ENCODE data around the gene DDX18. TPM values are rescaled to one million over a fixed set of nuclear protein-coding genes. Genes with fewer than 3 reads are reported as not detected.

The DDX18 gene
- total and polyA plus RNA-seq, 2 donors (not counting 3 experiments of a cell fraction or from before 2014, with no cell fraction given), result 15.8 to 50.4 TPM

DNA sequence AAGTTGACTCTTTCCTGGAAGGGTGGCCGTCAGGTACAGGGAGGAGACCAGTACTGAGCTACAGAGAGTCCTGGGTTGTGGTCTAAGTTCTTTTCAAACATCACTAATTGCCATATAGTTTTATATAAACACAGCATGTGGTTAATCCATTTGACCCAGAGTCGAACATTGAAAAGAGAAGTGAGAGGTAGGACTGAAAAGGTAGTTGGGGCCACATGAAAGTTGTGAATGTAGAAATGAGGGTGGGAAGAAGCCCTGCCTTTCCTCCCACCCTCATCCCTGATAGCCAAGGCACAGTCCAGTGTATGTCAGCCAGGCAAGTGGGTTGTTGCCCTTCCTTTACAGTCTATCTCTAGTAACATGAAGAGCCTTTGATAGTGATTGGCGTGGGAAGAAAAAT is 4.4 kb downstream of the DDX18 start:
- TF ChIP-seq POLR2AphosphoS5 (IDR thresholded peaks at IDR 0.05; ENCODE audit: insufficient read depth, low read depth, low read length) (no peak), JUN (IDR thresholded peaks at IDR 0.05; ENCODE audit: borderline replicate concordance, insufficient read depth, insufficient read length, low read depth) (no peak), MYC (IDR thresholded peaks at IDR 0.05; ENCODE audit: low read depth, low read length) (no peak), POLR2A (IDR thresholded peaks at IDR 0.05; ENCODE audit: low read depth, low read length) (no peak), EZH2 (IDR thresholded peaks at IDR 0.05; ENCODE audit: borderline replicate concordance, low read depth, low read length, severe bottlenecking) (no peak), GATA2 (IDR thresholded peaks at IDR 0.05; ENCODE audit: insufficient read depth, insufficient read length, low read depth, low read length) (no peak), CTCF (IDR thresholded peaks at IDR 0.05; ENCODE audit: extremely low read depth in 1 of 2, insufficient read depth in 1 of 2, low read depth in 1 of 2, low read length in 2 of 2) (no peak), FOS (IDR thresholded peaks at IDR 0.05; ENCODE audit: borderline replicate concordance, insufficient read depth, low read length) (no peak)
- TF ChIP-seq, protein P1, sequence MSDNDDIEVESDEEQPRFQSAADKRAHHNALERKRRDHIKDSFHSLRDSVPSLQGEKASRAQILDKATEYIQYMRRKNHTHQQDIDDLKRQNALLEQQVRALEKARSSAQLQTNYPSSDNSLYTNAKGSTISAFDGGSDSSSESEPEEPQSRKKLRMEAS (IDR thresholded peaks at IDR 0.05; ENCODE audit: insufficient read depth, insufficient read length), result no peak
- CTCF ChIA-PET, result no interaction called here
- dilution Hi-C loops (cut with MboI; ENCODE audit: extremely low pct_ligation_motif_present, low sequenced_read_pairs), result no loop called here

More for the DNA sequence above, 4.4 kb downstream of the DDX18 start:
- Histone ChIP-seq H3K4me2 (ENCODE audit: insufficient read depth, low read length) (no peak overlapping the region), H3K4me3 (replicated peaks in 1 of 3; ENCODE audit: insufficient read depth in 1 of 3, low read depth in 1 of 3, low read length in 3 of 3) (no peak overlapping the region), H3K27ac (ENCODE audit: insufficient read depth, low read depth, low read length) (no peak overlapping the region), H3K79me2 (ENCODE audit: control insufficient read depth, insufficient read depth, low read length) (peaks cover 22% of the 10 kb centered on the region), H3K36me3 (ENCODE audit: control insufficient read depth in 2 of 2, extremely low read depth in 1 of 2, insufficient read depth in 2 of 2, low read length in 2 of 2) (peaks cover 12% of the 10 kb centered on the region in 2 experiments), H3K27me3 (ENCODE audit: control insufficient read depth in 2 of 2, insufficient read depth in 2 of 2, low read length in 2 of 2) (no peaks in the 10 kb centered on the region), H4K20me1 (replicated peaks; ENCODE audit: control insufficient read depth, extremely low read depth, insufficient read depth, low read length) (no peaks in the 10 kb centered on the region), H3K9ac (replicated peaks; ENCODE audit: extremely low read depth, insufficient read depth, low read length) (no peak overlapping the region), H3K9me3 (replicated peaks; ENCODE audit: control insufficient read depth, insufficient read depth, low read length) (no peaks in the 10 kb centered on the region), H3K9me1 (replicated peaks; ENCODE audit: control insufficient read depth, extremely low read depth, insufficient read depth, low read length) (no peaks in the 10 kb centered on the region), H2AFZ (ENCODE audit: low read depth, low read length) (no peak overlapping the region), H3K4me1 (ENCODE audit: control insufficient read depth, extremely low read depth, insufficient read depth, low read length) (peaks cover 10% of the 10 kb centered on the region)
- DNase-seq (ENCODE audit: low read depth, low spot score) (no peak), FAIRE-seq (no peak)
- no TSS peak for BruUV-seq (replicated peaks)
- intact Hi-C loops (cut with micrococcal nuclease), result no loop called here
- POLR2A ChIA-PET, result no interaction called here
